Smooth muscle cell (in vitro differentiated cells): Measurements from ENCODE around the gene MPRIP. TPM values are rescaled to one million over a fixed set of nuclear protein-coding genes. Genes with fewer than 3 reads are reported as not detected.

Experiments
- DNase-seq: peaks from one replicate; lab custom pipeline; 2025; ENCODE audit not compliant: unreplicated experiment; lab: John Stamatoyannopoulos, UW
- H2AFZ ChIP-seq: fragments of 200-600 bp; sonication (generic); 2 replicates; pipeline ENCODE4 v1.6.0; 2016; ENCODE audit warnings: antibody characterized with exemption, low read depth, mild to moderate bottlenecking
- H3F3A ChIP-seq: fragments of 200-600 bp; sonication (generic); 2 replicates; pipeline ENCODE4 v1.6.0; 2017; ENCODE audit warnings: antibody characterized with exemption, low read depth
- H3K27ac ChIP-seq: fragments of 200-600 bp; sonication (generic); 2 replicates; pipeline ENCODE4 v1.5.1; 2016; ENCODE audit warnings: low read depth, mild to moderate bottlenecking
- H3K27me3 ChIP-seq: fragments of 200-600 bp; sonication (generic); 2 replicates; pipeline ENCODE4 v1.6.1; 2016; ENCODE audit warnings: low read depth, mild to moderate bottlenecking
- H3K36me3 ChIP-seq: fragments of 200-600 bp; sonication (generic); 2 replicates; pipeline ENCODE4 v1.5.1; 2016; ENCODE audit warnings: low read depth
- H3K4me1 ChIP-seq: fragments of 200-600 bp; sonication (generic); 2 replicates; pipeline ENCODE4 v1.5.1; 2016; ENCODE audit warnings: low read depth
- H3K4me2 ChIP-seq: fragments of 200-600 bp; sonication (generic); 2 replicates; pipeline ENCODE4 v1.6.0; 2016; ENCODE audit warnings: mild to moderate bottlenecking
- H3K4me3 ChIP-seq: fragments of 200-600 bp; sonication (generic); 2 replicates; pipeline ENCODE4 v1.5.1; 2016; ENCODE audit warnings: mild to moderate bottlenecking
- H3K79me2 ChIP-seq: fragments of 200-600 bp; sonication (generic); 2 replicates; pipeline ENCODE4 v1.6.0; 2016; ENCODE audit warnings: low read depth, mild to moderate bottlenecking
- H3K9ac ChIP-seq: fragments of 200-600 bp; sonication (generic); 2 replicates; pipeline ENCODE4 v1.6.0; 2016; ENCODE audit warnings: low read depth
- H3K9me3 ChIP-seq: fragments of 200-600 bp; sonication (generic); replicated peaks from 2 replicates; pipeline ENCODE4 v1.5.1; 2016; ENCODE audit warnings: low read depth
- H4K20me1 ChIP-seq: fragments of 200-600 bp; sonication (generic); 2 replicates; pipeline ENCODE4 v1.6.0; 2016; ENCODE audit warnings: low read depth
- WGBS: methylation state at CpG from one replicate; pipeline ENCODE4 v1.1.7; 2016; ENCODE audit warnings: low lambda C conversion rate; 5-methylcytosine and 5-hydroxymethylcytosine counted together
- polyA plus RNA-seq: library from polyadenylated mRNA; unstranded; fragments of >200 nt; fragmentation: Nextera tagmentation; extraction: Ambion mirVana; gene quantifications from 2 replicates; pipeline ENCODE4 v1.2.1, GENCODE V29; 2016
- small RNA-seq: library from RNA; depleted of rRNA; stranded (forward); fragments of <200 nt; gene quantifications from one replicate; pipeline ENCODE3, GENCODE V24; 2014
- total RNA-seq: library from RNA; depleted of rRNA; stranded (reverse); fragments of >200 nt; gene quantifications from 2 replicates; pipeline ENCODE4 v1.2.3, GENCODE V29; 2014
- TF ChIP-seq, protein P1 (sequence below): fragments of 200-600 bp; sonication (generic); IDR thresholded peaks from 2 replicates; pipeline ENCODE4 v1.5.1; 2017; ENCODE audit warnings: borderline replicate concordance, mild to moderate bottlenecking, antibody characterized with exemption; ENCODE audit not compliant: insufficient read depth, poor library complexity, severe bottlenecking

Gene MPRIP
- total and polyA plus RNA-seq, 2 experiments from 2014 or later: 58.8 to 69.3 TPM

DNA sequence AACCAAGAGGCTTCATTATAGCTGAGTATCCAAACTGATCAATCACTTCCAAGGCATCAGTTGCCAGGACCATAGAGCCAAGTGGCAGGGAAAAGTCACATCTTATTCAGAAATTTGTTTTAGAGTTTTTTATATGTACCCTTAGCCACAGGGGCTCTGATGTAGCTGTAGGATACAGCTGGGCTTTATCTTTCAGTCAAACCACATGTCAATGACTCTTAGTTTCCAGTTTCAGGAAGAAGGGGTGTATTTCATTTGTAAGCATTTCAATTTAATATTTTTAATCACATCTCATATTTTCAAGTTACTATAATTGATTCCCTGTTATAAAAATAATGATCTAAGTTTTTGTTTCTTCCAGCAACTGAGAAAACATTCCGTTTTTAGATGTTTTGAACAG, 197.6 kb downstream of the MPRIP start:
- Histone ChIP-seq H3K36me3 (no peaks in the 10 kb centered on the region), H3K4me1 (peaks cover 9% of the 10 kb centered on the region), H3K9ac (no peak overlapping the region), H3K4me3 (no peak overlapping the region), H3K27me3 (no peaks in the 10 kb centered on the region), H2AFZ (no peak overlapping the region), H3F3A (peaks cover 3% of the 10 kb centered on the region), H3K79me2 (peaks cover 21% of the 10 kb centered on the region), H3K4me2 (no peak overlapping the region), H3K9me3 (no peaks in the 10 kb centered on the region), H4K20me1 (peaks cover 14% of the 10 kb centered on the region), H3K27ac (no peak overlapping the region)
- 88% methylated on average over 1 of the region's 1 CpG for WGBS
- no peak for DNase-seq
- TF ChIP-seq, protein P1, sequence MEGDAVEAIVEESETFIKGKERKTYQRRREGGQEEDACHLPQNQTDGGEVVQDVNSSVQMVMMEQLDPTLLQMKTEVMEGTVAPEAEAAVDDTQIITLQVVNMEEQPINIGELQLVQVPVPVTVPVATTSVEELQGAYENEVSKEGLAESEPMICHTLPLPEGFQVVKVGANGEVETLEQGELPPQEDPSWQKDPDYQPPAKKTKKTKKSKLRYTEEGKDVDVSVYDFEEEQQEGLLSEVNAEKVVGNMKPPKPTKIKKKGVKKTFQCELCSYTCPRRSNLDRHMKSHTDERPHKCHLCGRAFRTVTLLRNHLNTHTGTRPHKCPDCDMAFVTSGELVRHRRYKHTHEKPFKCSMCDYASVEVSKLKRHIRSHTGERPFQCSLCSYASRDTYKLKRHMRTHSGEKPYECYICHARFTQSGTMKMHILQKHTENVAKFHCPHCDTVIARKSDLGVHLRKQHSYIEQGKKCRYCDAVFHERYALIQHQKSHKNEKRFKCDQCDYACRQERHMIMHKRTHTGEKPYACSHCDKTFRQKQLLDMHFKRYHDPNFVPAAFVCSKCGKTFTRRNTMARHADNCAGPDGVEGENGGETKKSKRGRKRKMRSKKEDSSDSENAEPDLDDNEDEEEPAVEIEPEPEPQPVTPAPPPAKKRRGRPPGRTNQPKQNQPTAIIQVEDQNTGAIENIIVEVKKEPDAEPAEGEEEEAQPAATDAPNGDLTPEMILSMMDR: no peak

DNA sequence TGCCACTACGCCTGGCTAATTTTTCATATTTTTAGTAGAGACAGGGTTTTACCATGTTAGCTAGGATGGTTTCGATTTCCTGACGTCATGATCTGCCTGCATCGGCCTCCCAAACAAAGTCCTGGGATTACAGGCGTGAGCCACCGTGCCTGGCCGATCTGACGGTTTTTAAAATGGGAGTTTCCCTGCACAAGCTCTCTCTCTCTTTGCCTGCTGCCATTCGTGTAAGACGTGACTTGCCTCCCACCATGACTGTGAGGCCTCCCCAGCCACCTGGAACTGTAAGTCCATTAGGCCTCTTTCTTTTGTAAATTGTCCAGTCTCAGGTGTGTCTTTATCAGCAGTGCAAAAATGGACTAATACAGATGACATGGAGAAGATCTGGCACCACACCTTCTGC, 199.4 kb downstream of the MPRIP start:
- Histone ChIP-seq H3F3A (peaks cover 7% of the 10 kb centered on the region), H3K9me3 (no peaks in the 10 kb centered on the region), H4K20me1 (no peaks in the 10 kb centered on the region), H3K4me2 (no peak overlapping the region), H3K27ac (no peak overlapping the region), H2AFZ (no peak overlapping the region), H3K4me3 (no peak overlapping the region), H3K36me3 (peaks cover 9% of the 10 kb centered on the region), H3K9ac (no peak overlapping the region), H3K79me2 (peaks cover 3% of the 10 kb centered on the region), H3K27me3 (no peaks in the 10 kb centered on the region), H3K4me1 (no peaks in the 10 kb centered on the region)
- 88% methylated on average over 10 of the region's 10 CpGs for WGBS
- DNase-seq: no peak
- TF ChIP-seq, protein P1: no peak

DNA sequence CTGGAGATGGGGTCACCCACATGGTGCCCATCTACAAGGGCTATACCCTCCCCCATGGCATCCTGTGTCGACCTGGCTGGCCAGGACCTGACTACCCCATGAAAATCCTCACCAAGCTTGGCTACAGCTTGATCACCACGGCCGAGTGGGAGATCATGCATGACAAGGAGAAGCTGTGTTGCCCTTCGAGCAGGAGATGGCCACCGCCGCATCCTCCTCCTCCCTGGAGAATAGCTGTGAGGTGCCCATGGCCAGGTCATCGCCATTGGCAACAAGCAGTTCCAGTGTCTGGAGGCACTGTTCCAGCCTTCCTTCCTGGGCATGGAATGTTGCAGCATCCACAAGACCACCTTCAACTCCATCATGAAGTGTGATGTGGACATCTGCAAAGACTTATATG, 200.0 kb downstream of the MPRIP start:
- TF ChIP-seq, protein P1: no peak

More for the DNA sequence above, 200.0 kb downstream of the MPRIP start:
- 98% methylated on average over 7 of the region's 7 CpGs for WGBS
- Histone ChIP-seq H3F3A (peaks cover 7% of the 10 kb centered on the region), H3K4me2 (no peak overlapping the region), H3K36me3 (peaks cover 11% of the 10 kb centered on the region), H3K27me3 (no peaks in the 10 kb centered on the region), H4K20me1 (no peaks in the 10 kb centered on the region), H3K79me2 (no peaks in the 10 kb centered on the region), H3K9me3 (no peaks in the 10 kb centered on the region), H3K27ac (no peak overlapping the region), H3K4me3 (no peak overlapping the region), H2AFZ (no peak overlapping the region), H3K4me1 (no peaks in the 10 kb centered on the region), H3K9ac (no peak overlapping the region)
- DNase-seq: no peak

Small RNAs within 50 kb of the gene (small RNA-seq; reads per million reads assigned to genes)
- gene RNU6-767P: not detected

Other genes with a start within 250 kb of the MPRIP start
- not detected in 2 replicates for gene TNFRSF13B, start 70.3 kb upstream of the MPRIP start, total RNA-seq
- not detected in 2 replicates for gene TNFRSF13B, start 70.3 kb upstream of the MPRIP start, polyA plus RNA-seq
- gene PLD6, start 163.9 kb downstream of the MPRIP start, total RNA-seq: 0.18 and 0.49 TPM in 2 replicates
- gene PLD6, start 163.9 kb downstream of the MPRIP start, polyA plus RNA-seq: 0.26 and 1.4 TPM in 2 replicates
- 13.0 and 15.1 TPM in 2 replicates for gene FLCN, start 194.7 kb downstream of the MPRIP start, total RNA-seq
- 7.6 and 11.8 TPM in 2 replicates for gene FLCN, start 194.7 kb downstream of the MPRIP start, polyA plus RNA-seq
- 77.0 and 107 TPM in 2 replicates for gene COPS3, start 238.8 kb downstream of the MPRIP start, total RNA-seq
- 68.3 and 76.4 TPM in 2 replicates for gene COPS3, start 238.8 kb downstream of the MPRIP start, polyA plus RNA-seq